Vagina (tissue), 2 donors: ENCODE measurements around the gene GNAT1.

Experiments
- POLR2A ChIP-seq, 2 donors: fragments of 450-650 bp; IDR thresholded peaks; one replicate each; pipeline ENCODE4 v1.6.1; 2017; ENCODE audit warnings: antibody characterized with exemption in 2 of 2, mild to moderate bottlenecking in 2 of 2, moderate library complexity in 2 of 2
- TF ChIP-seq, protein P1 (sequence below), 3 experiments: fragments of 450-650 bp in 2 of 3; fragments of 200-600 bp in 1 of 3; sonication (generic) in 1 of 3; IDR thresholded peaks; one replicate each; pipeline ENCODE4 v1.5.1; 2017 to 2019; ENCODE audit warnings: antibody characterized with exemption in 3 of 3, mild to moderate bottlenecking in 2 of 3, moderate library complexity in 2 of 3

DNA sequence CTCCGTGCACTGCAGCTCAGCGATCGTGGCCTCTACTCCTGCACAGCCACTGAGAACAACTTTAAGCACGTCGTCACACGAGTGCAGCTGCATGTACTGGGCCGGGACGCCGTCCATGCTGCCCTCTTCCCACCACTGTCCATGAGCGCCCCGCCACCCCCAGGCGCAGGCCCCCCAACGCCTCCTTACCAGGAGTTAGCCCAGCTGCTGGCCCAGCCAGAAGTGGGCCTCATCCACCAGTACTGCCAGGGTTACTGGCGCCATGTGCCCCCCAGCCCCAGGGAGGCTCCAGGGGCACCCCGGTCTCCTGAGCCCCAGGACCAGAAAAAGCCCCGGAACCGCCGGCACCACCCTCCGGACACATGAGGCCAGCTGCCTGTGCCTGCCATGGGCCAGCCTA lies 3.7 kb upstream of the GNAT1 start:
- TF ChIP-seq, protein P1, sequence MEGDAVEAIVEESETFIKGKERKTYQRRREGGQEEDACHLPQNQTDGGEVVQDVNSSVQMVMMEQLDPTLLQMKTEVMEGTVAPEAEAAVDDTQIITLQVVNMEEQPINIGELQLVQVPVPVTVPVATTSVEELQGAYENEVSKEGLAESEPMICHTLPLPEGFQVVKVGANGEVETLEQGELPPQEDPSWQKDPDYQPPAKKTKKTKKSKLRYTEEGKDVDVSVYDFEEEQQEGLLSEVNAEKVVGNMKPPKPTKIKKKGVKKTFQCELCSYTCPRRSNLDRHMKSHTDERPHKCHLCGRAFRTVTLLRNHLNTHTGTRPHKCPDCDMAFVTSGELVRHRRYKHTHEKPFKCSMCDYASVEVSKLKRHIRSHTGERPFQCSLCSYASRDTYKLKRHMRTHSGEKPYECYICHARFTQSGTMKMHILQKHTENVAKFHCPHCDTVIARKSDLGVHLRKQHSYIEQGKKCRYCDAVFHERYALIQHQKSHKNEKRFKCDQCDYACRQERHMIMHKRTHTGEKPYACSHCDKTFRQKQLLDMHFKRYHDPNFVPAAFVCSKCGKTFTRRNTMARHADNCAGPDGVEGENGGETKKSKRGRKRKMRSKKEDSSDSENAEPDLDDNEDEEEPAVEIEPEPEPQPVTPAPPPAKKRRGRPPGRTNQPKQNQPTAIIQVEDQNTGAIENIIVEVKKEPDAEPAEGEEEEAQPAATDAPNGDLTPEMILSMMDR (IDR thresholded peaks at IDR 0.05), result no peak
- TF ChIP-seq POLR2A (IDR thresholded peaks at IDR 0.05), result no peak
